ENCODE data around the gene CCDC32. TPM values are rescaled to one million over a fixed set of nuclear protein-coding genes. Genes with fewer than 3 reads are reported as not detected.

Gene CCDC32
- total RNA-seq, 2 donors from 2014 or later = 7.6 to 21.0 TPM

DNA sequence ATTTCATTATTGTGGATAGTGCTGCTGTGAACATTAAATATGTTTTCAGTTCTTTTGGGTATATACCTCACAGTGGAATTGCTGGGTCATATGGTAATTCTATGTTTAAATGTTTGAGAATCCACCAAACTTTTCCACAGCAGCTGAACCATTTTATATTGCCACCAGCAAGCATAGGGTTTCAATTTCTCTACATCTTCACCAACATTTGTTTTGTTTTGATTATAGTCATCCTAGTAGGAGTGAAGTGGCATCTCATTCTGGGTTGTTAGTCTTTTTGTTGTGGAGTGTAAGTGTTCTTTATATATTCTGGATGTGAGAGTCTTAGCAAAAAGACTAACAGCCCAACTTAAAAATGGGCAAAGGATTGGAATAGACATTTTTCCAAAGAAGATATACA is 10.3 kb upstream of the CCDC32 start:
- intact Hi-C loops (cut with DNase I) = no loop called here
- ATAC-seq (no peak), DNase-seq (no peak)
- Histone ChIP-seq H3K27me3 (no peaks in the 10 kb centered on the region), H3K36me3 (replicated peaks in 1 of 2; ENCODE audit: insufficient read depth in 1 of 2, low read depth in 2 of 2) (peaks cover 5 to 8% of the 10 kb centered on the region in 2 donors), H3K4me3 (no peak overlapping the region), H3K9me3 (no peaks in the 10 kb centered on the region), H3K4me1 (peaks cover 9% of the 10 kb centered on the region), H3K27ac (no peak overlapping the region)
- no peak for TF ChIP-seq POLR2A (IDR thresholded peaks at IDR 0.05)
- TF ChIP-seq, protein P1, sequence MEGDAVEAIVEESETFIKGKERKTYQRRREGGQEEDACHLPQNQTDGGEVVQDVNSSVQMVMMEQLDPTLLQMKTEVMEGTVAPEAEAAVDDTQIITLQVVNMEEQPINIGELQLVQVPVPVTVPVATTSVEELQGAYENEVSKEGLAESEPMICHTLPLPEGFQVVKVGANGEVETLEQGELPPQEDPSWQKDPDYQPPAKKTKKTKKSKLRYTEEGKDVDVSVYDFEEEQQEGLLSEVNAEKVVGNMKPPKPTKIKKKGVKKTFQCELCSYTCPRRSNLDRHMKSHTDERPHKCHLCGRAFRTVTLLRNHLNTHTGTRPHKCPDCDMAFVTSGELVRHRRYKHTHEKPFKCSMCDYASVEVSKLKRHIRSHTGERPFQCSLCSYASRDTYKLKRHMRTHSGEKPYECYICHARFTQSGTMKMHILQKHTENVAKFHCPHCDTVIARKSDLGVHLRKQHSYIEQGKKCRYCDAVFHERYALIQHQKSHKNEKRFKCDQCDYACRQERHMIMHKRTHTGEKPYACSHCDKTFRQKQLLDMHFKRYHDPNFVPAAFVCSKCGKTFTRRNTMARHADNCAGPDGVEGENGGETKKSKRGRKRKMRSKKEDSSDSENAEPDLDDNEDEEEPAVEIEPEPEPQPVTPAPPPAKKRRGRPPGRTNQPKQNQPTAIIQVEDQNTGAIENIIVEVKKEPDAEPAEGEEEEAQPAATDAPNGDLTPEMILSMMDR (IDR thresholded peaks at IDR 0.05) = no peak

DNA sequence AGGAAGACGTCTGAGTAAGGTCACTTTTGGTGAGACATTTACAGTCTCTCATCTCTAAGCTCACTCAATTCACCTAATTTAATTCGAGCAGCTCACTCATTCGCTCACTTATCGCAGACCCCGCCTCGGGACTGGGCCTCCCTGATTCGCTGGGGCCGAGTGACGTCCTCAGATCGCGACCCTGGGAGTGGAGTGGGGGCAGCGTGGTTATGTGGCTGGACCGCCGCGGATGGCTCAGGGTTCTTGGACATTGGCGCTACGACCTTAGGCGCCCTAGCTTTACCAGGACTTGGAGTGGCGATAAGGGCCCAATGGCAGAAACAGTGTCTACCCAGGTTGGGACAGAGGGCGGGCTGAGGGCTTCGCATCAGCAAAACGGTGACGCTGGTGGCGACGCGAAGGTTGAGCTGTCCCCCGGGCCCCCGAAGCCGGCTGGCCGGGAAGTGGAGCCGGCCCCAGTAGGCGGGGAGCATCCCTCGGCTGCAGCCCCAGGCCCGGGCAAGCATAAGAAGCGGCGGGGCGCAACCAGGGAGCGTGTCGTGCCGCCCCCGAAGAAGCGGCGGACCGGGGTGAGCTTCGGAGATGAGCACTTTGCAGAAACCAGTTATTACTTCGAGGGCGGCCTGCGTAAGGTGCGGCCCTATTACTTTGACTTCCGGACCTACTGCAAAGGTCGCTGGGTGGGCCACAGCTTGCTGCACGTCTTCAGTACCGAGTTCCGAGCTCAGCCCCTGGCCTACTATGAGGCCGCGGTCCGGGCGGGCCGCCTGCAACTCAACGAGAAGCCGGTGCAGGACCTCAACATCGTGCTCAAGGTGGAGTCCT is 4.5 kb upstream of the CCDC32 start, which contains the start of gene RPUSD2:
Gene RPUSD2, plus strand, starts transcription at position 171 of the 825 bp plus-strand sequence. Its CDS starts 39 bp downstream, at position 210.
- WGBS, 2 donors = 0% methylated on average over 16 to 61 of the region's 62 CpGs
- Histone ChIP-seq H3K4me1 (peaks cover 17% of the 10 kb centered on the region), H3K4me3 (peak within 1 kb of the TSS; percentile 53 to 98), H3K27ac (peak within 1 kb of the TSS; percentile 1 to 88 (median 60)), H3K27me3 (no peaks in the 10 kb centered on the region), H3K9me3 (no peaks in the 10 kb centered on the region), H3K36me3 (replicated peaks in 1 of 2; ENCODE audit: insufficient read depth in 1 of 2, low read depth in 2 of 2) (peaks cover 5 to 8% of the 10 kb centered on the region in 2 donors)
- peak; percentile 70 for ATAC-seq
- intact Hi-C loops (cut with DNase I) = no loop called here
- TF ChIP-seq, protein P1 (IDR thresholded peaks at IDR 0.05) = no peak
- TF ChIP-seq POLR2A (IDR thresholded peaks at IDR 0.05) = peak; percentile 63 to 90 (median 89)
- DNase-seq = peak; percentile 89 to 94 (median 91)

DNA sequence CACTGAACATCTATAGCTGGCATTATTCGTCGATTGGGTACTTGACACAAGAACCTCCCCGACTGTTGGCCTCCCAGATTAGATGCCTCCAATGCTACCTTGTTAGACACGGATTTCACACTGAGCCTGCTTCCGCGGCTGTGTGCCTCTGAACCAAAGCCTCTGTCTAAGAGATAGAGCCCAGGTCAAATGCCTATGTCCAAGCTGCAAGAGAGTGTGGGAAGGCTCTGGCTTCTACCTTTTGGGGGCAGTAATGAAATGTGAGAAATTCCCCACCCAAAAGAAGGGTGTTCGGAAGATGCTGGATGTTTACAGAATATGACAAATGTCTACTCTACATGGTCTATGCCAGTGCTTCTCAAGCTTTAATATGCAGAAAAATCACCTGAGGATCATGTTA is 2.3 kb upstream of the CCDC32 start:
- intact Hi-C loops (cut with DNase I) = no loop called here
- Histone ChIP-seq H3K27me3 (no peaks in the 10 kb centered on the region), H3K4me1 (peaks cover 27% of the 10 kb centered on the region), H3K9me3 (no peaks in the 10 kb centered on the region), H3K36me3 (replicated peaks in 1 of 2; ENCODE audit: insufficient read depth in 1 of 2, low read depth in 2 of 2) (no peaks in the 10 kb centered on the region), H3K27ac (no peak overlapping the region), H3K4me3 (no peak overlapping the region)
- no peak for DNase-seq
- no peak for TF ChIP-seq POLR2A (IDR thresholded peaks at IDR 0.05)
- TF ChIP-seq, protein P1 (IDR thresholded peaks at IDR 0.05) = no peak
- 26 to 28% methylated on average over 7 of the region's 7 CpGs for WGBS, 2 donors
- no peak for ATAC-seq

DNA sequence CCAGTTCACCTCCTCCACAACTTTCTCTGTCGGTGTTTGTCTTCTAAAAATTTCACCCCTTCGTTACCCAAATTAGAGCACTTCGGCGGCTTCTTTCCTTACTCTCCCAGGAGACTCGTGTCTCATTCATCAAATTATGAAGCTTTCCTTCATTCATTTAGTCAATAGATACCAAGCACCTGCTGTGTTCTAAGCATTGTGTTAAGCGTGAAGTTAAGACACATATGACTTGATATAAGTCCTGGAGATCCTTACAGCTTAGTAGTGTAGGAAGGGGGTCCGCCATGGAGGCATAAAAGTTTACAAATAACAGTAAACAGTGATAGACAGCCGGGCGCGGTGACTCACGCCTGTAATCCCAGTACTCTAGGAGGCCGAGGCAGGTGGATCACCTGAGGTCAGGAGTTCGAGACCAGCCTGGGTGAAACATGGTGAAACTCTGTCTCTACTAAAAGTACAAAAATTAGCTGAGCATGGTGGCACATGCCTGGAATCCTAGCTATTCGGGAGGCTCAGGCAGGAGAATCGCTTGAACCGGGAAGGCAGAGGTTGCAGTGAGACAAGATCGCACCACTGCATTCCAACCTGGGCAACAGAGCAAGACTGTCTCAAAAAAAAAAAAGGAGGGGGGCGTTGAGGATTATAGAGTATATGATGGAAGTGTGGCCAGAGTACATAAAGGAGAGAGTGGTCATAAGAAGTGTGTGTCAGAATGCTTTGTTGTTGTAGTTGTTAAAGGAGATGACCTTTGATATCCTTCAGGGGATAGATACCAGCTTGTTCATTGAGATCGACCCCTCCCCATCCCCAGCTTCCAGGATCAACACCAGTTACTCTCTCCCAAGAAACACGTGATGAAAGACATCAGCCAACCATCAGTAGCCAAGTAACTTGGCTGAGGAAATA is 744 bp upstream of the CCDC32 start:
- no peak overlapping the region for H3K4me3 ChIP-seq
- peaks cover 23% of the 10 kb centered on the region for H3K4me1 ChIP-seq
- TF ChIP-seq, protein P1 (IDR thresholded peaks at IDR 0.05) = no peak
- no peak for TF ChIP-seq POLR2A (IDR thresholded peaks at IDR 0.05)
- no peaks in the 10 kb centered on the region for H3K36me3 ChIP-seq (replicated peaks in 1 of 2; ENCODE audit: insufficient read depth in 1 of 2, low read depth in 2 of 2)
- DNase-seq (no peak), ATAC-seq (no peak)
- no peaks in the 10 kb centered on the region for H3K27me3 ChIP-seq
- H3K9me3 ChIP-seq = no peaks in the 10 kb centered on the region
- intact Hi-C loops (cut with DNase I) = no loop called here
- WGBS, 2 donors = 34 to 35% methylated on average over 18 of the region's 20 CpGs
- H3K27ac ChIP-seq = peak overlapping the region; percentile 32 to 95 (median 86)
